GM12878 (cell line): Measurements from ENCODE around the gene CPS1. TPM values are rescaled to one million over a fixed set of nuclear protein-coding genes. Genes with fewer than 3 reads are reported as not detected.

Experiments used
- ATAC-seq: fragments of 200-7000 bp; cut with Tn5 transposase; 3 replicates; pipeline ENCODE4 v1.9.1; 2020; ENCODE audit warnings: mild to moderate bottlenecking, moderate library complexity
- BruUV-seq: library from RNA; stranded (reverse); fragments of 400-500 nt; replicated peaks from 2 replicates; lab custom pipeline; 2021; lab: Mats Ljungman, UMichigan
- CTCF ChIA-PET: fragments of 300-600 bp; sonication (Branson Sonifier 250); formaldehyde crosslinking; extraction: SDS; loops from one replicate; lab custom pipeline; 2021; ENCODE audit warnings: inconsistent platforms; lab: Yijun Ruan, JAX
- POLR2A ChIA-PET: fragments of 350-600 bp; formaldehyde crosslinking; extraction: SDS; loops from one replicate; lab custom pipeline; 2021; ENCODE audit warnings: inconsistent platforms; lab: Charles Lee
- RAD21 ChIA-PET: fragments of 300-600 bp; sonication (Branson Sonifier 250); formaldehyde crosslinking; loops from one replicate; lab custom pipeline; 2023; ENCODE audit warnings: antibody characterized with exemption; ENCODE audit not compliant: unreplicated experiment; lab: Charles Lee
- SMC1A ChIA-PET: fragments of 300-600 bp; sonication (Branson Sonifier 250); formaldehyde crosslinking; loops from one replicate; lab custom pipeline; 2023; ENCODE audit not compliant: unreplicated experiment, uncharacterized antibody; lab: Charles Lee
- DNase-seq: peaks from one replicate; pipeline ENCODE4 v3.0.0-alpha.2; 2011; ENCODE audit warnings: low read depth, low spot score
- FAIRE-seq: peaks from 3 replicates; lab custom pipeline; 2011; peaks lifted over from hg19 to GRCh38; lab: Jason Lieb, UNC
- H2AFZ ChIP-seq: 2 replicates; pipeline ENCODE4 v1.6.0; 2011; ENCODE audit warnings: low read depth, low read length, control low read depth; ENCODE audit not compliant: control insufficient read depth
- H3K27ac ChIP-seq: 2 replicates; pipeline ENCODE4 v1.5.1; 2011; ENCODE audit warnings: control low read depth; ENCODE audit not compliant: control insufficient read depth, insufficient read depth
- H3K27me3 ChIP-seq, 2 experiments: replicated peaks in 1 of 2; 2 replicates each; pipeline versions ENCODE4 v1.6.0 to v1.6.1; 2011; ENCODE audit warnings: low read length in 1 of 2; ENCODE audit not compliant: control insufficient read depth in 2 of 2, insufficient read depth in 2 of 2
- H3K36me3 ChIP-seq, 2 experiments: 2 replicates each; pipeline ENCODE4 v1.5.1; 2011; ENCODE audit warnings: low read length in 1 of 2; ENCODE audit not compliant: control insufficient read depth in 2 of 2, insufficient read depth in 2 of 2
- H3K4me1 ChIP-seq: 2 replicates; pipeline ENCODE4 v1.6.1; 2011; ENCODE audit warnings: mild to moderate bottlenecking, low read length, moderate library complexity, mixed read lengths; ENCODE audit not compliant: control insufficient read depth, insufficient read depth
- H3K4me2 ChIP-seq: 2 replicates; pipeline ENCODE4 v1.6.0; 2011; ENCODE audit warnings: control low read depth; ENCODE audit not compliant: control insufficient read depth, insufficient read depth
- H3K4me3 ChIP-seq: fragments of 200-600 bp; sonication (generic); 2 replicates; pipeline ENCODE4 v1.5.1; 2016
- H3K79me2 ChIP-seq: 2 replicates; pipeline ENCODE4 v1.6.0; 2011; ENCODE audit warnings: low read length; ENCODE audit not compliant: control insufficient read depth, insufficient read depth
- H3K9ac ChIP-seq: 2 replicates; pipeline ENCODE4 v1.8.0; 2011; ENCODE audit warnings: low read length, control low read depth, mixed read lengths; ENCODE audit not compliant: control insufficient read depth, insufficient read depth
- H3K9me3 ChIP-seq: replicated peaks from 3 replicates; pipeline ENCODE4 v1.5.1; 2011; ENCODE audit warnings: mild to moderate bottlenecking, low read length; ENCODE audit not compliant: control insufficient read depth, insufficient read depth
- H4K20me1 ChIP-seq: 2 replicates; pipeline ENCODE4 v1.6.0; 2011; ENCODE audit not compliant: control insufficient read depth, insufficient read depth
- CBX5 ChIP-seq: sonication (generic); IDR thresholded peaks from 2 replicates; pipeline ENCODE4 v1.6.1; 2016; ENCODE audit warnings: low read depth, moderate library complexity, mild to moderate bottlenecking, inconsistent platforms
- GATAD2B ChIP-seq: fragments of 450-650 bp; conservative IDR thresholded peaks from 2 replicates; pipeline ENCODE4 v1.6.1; 2017; ENCODE audit warnings: low read depth, mild to moderate bottlenecking, moderate library complexity
- IKZF1 ChIP-seq: fragments of 450-650 bp; conservative IDR thresholded peaks from 2 replicates; pipeline ENCODE4 v1.6.1; 2017; ENCODE audit warnings: antibody characterized with exemption, mild to moderate bottlenecking
- IKZF2 ChIP-seq, 2 experiments: fragments of 450-650 bp; IDR thresholded peaks; 2 replicates each; pipeline ENCODE4 v1.6.1; 2017; ENCODE audit warnings: mild to moderate bottlenecking in 2 of 2, moderate library complexity in 2 of 2
- SIX5 ChIP-seq: IDR thresholded peaks from 2 replicates; pipeline ENCODE4 v1.6.1; 2011; ENCODE audit warnings: mild to moderate bottlenecking, low read depth, low read length, moderate library complexity; ENCODE audit not compliant: severe bottlenecking
- SMAD1 ChIP-seq: fragments of 450-650 bp; IDR thresholded peaks from 2 replicates; pipeline ENCODE4 v1.6.1; 2018; ENCODE audit warnings: mild to moderate bottlenecking, low read depth; ENCODE audit not compliant: partially characterized antibody
- STAT1 ChIP-seq: fragments of 450-650 bp; conservative IDR thresholded peaks from 2 replicates; pipeline ENCODE4 v1.6.1; 2014; ENCODE audit warnings: antibody characterized with exemption, mild to moderate bottlenecking
- TAF1 ChIP-seq: IDR thresholded peaks from 2 replicates; pipeline ENCODE4 v1.6.1; 2011; ENCODE audit warnings: mild to moderate bottlenecking, low read depth, low read length, borderline replicate concordance
- TBL1XR1 ChIP-seq: IDR thresholded peaks from 2 replicates; pipeline ENCODE4 v1.6.1; 2012; ENCODE audit warnings: low read depth, low read length, improper control_type of control experiment
- ZNF217 ChIP-seq: fragments of 450-650 bp; IDR thresholded peaks from 2 replicates; pipeline ENCODE4 v1.6.1; 2017; ENCODE audit warnings: antibody characterized with exemption, mild to moderate bottlenecking
- WGBS: methylation state at CpG from one replicate; pipeline ENCODE4 v1.1.6; 2016; ENCODE audit warnings: low lambda C conversion rate; ENCODE audit not compliant: insufficient replicate concordance, insufficient coverage; ENCODE audit errors: missing lambda C conversion rate; 5-methylcytosine and 5-hydroxymethylcytosine counted together
- in situ Hi-C: fragments of 300-500 bp; cut with MboI; formaldehyde crosslinking; loops from 9 replicates; pipeline ENCODE4 v1.14.3; 2018; ENCODE audit warnings: mixed read lengths
- intact Hi-C: fragments of 100-400 bp; cut with micrococcal nuclease; formaldehyde crosslinking; loops from one replicate; pipeline ENCODE4 v1.14.2; 2022; ENCODE audit not compliant: unreplicated experiment
- polyA plus RNA-seq, 11 experiments: library from polyadenylated mRNA; depleted of rRNA in 4 of 11; unstranded in 6 of 11; stranded (reverse) in 5 of 11; fragments of >200 nt; fragmentation: Nextera tagmentation in 4 of 11; fragmentation: Illumina TruSeq in 1 of 11; extraction: Ambion mirVana in 4 of 11; extraction: Trizol in 1 of 11; gene quantifications; 1 replicate in 1 of 11; 2 replicates in 10 of 11; pipeline versions ENCODE4 v1.2.1 to v1.2.3, GENCODE V29; 2011 to 2016; ENCODE audit warnings: inconsistent platforms in 2 of 11, missing spikeins in 2 of 11, low read depth in 1 of 11
- total RNA-seq, 4 experiments: library from RNA; depleted of rRNA in 3 of 4; stranded (reverse); fragments of >200 nt in 3 of 4; fragmentation: Illumina TruSeq in 1 of 4; extraction: Trizol in 1 of 4; gene quantifications; 2 replicates each; pipeline versions ENCODE4 v1.2.1 to v1.2.3, GENCODE V29; 2013 to 2021
- TF ChIP-seq, protein P1 (sequence below): fragments of 450-650 bp; IDR thresholded peaks from 2 replicates; pipeline ENCODE4 v1.6.1; 2017; ENCODE audit warnings: mild to moderate bottlenecking, moderate library complexity
- TF ChIP-seq, protein P2 (sequence below): fragments of 450-650 bp; formaldehyde crosslinking; IDR thresholded peaks from 2 replicates; pipeline ENCODE4 v1.4.0; 2022; ENCODE audit warnings: mild to moderate bottlenecking, moderate library complexity
- TF ChIP-seq, protein P3 (sequence below): IDR thresholded peaks from 2 replicates; pipeline ENCODE4 v1.6.1; 2012; ENCODE audit warnings: improper control_type of control experiment, low read depth, low read length; ENCODE audit not compliant: insufficient replicate concordance

CPS1 gene
- total and polyA plus RNA-seq, 10 of the 15 experiments (the other 5 are each of a cell fraction or from before 2014, with no cell fraction given): 0.20 to 4.6 (median 0.55) TPM

DNA sequence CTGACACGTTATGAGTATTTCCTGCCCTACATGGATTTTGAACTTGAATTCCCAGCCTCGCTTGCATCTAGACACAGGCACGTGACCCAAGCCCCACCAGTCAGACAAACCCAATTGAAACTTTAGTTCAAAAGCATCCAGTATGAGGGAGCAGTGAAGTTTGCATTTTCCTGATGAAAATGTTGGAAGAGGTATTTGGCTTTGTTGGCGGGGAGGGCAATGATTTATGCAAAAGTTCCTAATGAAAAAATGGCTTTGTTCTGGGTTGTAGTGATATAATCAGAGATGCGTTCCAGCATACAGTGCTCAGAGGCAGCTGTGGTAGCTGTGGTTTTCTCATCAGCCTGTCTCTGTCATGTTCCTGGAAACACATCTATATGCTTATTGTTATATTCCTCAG lies 36.8 kb upstream of the CPS1 start:
- RAD21 ChIA-PET: no interaction called here
- no TSS peak for BruUV-seq
- POLR2A ChIA-PET: no interaction called here
- intact Hi-C loops (no loop called here), in situ Hi-C loops (no loop called here)
- H3K36me3 ChIP-seq: no peaks in the 10 kb centered on the region
- TF ChIP-seq ZNF217 (no peak), TAF1 (no peak), TBL1XR1 (no peak), GATAD2B (no peak), SIX5 (no peak), IKZF1 (no peak), SMAD1 (no peak), STAT1 (no peak), IKZF2 (IDR thresholded peaks at IDR 0.05) (no peak), CBX5 (no peak)
- TF ChIP-seq, protein P1, sequence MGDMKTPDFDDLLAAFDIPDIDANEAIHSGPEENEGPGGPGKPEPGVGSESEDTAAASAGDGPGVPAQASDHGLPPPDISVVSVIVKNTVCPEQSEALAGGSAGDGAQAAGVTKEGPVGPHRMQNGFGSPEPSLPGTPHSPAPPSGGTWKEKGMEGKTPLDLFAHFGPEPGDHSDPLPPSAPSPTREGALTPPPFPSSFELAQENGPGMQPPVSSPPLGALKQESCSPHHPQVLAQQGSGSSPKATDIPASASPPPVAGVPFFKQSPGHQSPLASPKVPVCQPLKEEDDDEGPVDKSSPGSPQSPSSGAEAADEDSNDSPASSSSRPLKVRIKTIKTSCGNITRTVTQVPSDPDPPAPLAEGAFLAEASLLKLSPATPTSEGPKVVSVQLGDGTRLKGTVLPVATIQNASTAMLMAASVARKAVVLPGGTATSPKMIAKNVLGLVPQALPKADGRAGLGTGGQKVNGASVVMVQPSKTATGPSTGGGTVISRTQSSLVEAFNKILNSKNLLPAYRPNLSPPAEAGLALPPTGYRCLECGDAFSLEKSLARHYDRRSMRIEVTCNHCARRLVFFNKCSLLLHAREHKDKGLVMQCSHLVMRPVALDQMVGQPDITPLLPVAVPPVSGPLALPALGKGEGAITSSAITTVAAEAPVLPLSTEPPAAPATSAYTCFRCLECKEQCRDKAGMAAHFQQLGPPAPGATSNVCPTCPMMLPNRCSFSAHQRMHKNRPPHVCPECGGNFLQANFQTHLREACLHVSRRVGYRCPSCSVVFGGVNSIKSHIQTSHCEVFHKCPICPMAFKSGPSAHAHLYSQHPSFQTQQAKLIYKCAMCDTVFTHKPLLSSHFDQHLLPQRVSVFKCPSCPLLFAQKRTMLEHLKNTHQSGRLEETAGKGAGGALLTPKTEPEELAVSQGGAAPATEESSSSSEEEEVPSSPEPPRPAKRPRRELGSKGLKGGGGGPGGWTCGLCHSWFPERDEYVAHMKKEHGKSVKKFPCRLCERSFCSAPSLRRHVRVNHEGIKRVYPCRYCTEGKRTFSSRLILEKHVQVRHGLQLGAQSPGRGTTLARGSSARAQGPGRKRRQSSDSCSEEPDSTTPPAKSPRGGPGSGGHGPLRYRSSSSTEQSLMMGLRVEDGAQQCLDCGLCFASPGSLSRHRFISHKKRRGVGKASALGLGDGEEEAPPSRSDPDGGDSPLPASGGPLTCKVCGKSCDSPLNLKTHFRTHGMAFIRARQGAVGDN: no peak
- TF ChIP-seq, protein P2, sequence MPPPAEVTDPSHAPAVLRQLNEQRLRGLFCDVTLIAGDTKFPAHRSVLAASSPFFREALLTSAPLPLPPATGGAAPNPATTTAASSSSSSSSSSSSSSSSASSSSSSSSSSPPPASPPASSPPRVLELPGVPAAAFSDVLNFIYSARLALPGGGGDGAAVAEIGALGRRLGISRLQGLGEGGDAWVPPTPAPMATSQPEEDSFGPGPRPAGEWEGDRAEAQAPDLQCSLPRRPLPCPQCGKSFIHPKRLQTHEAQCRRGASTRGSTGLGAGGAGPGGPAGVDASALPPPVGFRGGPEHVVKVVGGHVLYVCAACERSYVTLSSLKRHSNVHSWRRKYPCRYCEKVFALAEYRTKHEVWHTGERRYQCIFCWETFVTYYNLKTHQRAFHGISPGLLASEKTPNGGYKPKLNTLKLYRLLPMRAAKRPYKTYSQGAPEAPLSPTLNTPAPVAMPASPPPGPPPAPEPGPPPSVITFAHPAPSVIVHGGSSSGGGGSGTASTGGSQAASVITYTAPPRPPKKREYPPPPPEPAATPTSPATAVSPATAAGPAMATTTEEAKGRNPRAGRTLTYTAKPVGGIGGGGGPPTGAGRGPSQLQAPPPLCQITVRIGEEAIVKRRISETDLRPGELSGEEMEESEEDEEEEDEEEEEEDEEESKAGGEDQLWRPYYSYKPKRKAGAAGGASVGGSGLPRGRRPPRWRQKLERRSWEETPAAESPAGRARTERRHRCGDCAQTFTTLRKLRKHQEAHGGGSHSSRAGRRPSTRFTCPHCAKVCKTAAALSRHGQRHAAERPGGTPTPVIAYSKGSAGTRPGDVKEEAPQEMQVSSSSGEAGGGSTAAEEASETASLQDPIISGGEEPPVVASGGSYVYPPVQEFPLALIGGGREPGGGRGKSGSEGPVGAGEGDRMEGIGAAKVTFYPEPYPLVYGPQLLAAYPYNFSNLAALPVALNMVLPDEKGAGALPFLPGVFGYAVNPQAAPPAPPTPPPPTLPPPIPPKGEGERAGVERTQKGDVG (CRISPR knock-in tag): no peak
- TF ChIP-seq, protein P3, sequence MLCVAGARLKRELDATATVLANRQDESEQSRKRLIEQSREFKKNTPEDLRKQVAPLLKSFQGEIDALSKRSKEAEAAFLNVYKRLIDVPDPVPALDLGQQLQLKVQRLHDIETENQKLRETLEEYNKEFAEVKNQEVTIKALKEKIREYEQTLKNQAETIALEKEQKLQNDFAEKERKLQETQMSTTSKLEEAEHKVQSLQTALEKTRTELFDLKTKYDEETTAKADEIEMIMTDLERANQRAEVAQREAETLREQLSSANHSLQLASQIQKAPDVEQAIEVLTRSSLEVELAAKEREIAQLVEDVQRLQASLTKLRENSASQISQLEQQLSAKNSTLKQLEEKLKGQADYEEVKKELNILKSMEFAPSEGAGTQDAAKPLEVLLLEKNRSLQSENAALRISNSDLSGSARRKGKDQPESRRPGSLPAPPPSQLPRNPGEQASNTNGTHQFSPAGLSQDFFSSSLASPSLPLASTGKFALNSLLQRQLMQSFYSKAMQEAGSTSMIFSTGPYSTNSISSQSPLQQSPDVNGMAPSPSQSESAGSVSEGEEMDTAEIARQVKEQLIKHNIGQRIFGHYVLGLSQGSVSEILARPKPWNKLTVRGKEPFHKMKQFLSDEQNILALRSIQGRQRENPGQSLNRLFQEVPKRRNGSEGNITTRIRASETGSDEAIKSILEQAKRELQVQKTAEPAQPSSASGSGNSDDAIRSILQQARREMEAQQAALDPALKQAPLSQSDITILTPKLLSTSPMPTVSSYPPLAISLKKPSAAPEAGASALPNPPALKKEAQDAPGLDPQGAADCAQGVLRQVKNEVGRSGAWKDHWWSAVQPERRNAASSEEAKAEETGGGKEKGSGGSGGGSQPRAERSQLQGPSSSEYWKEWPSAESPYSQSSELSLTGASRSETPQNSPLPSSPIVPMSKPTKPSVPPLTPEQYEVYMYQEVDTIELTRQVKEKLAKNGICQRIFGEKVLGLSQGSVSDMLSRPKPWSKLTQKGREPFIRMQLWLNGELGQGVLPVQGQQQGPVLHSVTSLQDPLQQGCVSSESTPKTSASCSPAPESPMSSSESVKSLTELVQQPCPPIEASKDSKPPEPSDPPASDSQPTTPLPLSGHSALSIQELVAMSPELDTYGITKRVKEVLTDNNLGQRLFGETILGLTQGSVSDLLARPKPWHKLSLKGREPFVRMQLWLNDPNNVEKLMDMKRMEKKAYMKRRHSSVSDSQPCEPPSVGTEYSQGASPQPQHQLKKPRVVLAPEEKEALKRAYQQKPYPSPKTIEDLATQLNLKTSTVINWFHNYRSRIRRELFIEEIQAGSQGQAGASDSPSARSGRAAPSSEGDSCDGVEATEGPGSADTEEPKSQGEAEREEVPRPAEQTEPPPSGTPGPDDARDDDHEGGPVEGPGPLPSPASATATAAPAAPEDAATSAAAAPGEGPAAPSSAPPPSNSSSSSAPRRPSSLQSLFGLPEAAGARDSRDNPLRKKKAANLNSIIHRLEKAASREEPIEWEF: no peak
- DNase-seq: no peak
- H3K79me2 ChIP-seq: no peaks in the 10 kb centered on the region
- H3K9ac ChIP-seq: no peak overlapping the region
- H3K9me3 ChIP-seq: no peaks in the 10 kb centered on the region
- no peak overlapping the region for H3K4me2 ChIP-seq
- ATAC-seq: no peak
- H3K4me1 ChIP-seq: no peaks in the 10 kb centered on the region
- CTCF ChIA-PET: no interaction called here
- no peaks in the 10 kb centered on the region for H4K20me1 ChIP-seq
- 39% methylated on average over 5 of the region's 5 CpGs for WGBS
- no peak overlapping the region for H2AFZ ChIP-seq
- H3K4me3 ChIP-seq: no peak overlapping the region
- no peak overlapping the region for H3K27ac ChIP-seq
- no peak for FAIRE-seq
- SMC1A ChIA-PET: no interaction called here
- no peaks in the 10 kb centered on the region for H3K27me3 ChIP-seq
